ENCODE data around the gene AGBL1. TPM values are rescaled to one million over a fixed set of nuclear protein-coding genes. Genes with fewer than 3 reads are reported as not detected.

The AGBL1 gene
- polyA plus RNA-seq, 1 donor (not counting 4 experiments of a cell fraction or from before 2014, with no cell fraction given), result not detected

GRCh38 chr15:86063356-86064095 is 16.1 kb upstream of the AGBL1 start:
- Histone ChIP-seq H3K27ac (ENCODE audit: control insufficient read depth, insufficient read depth, low read length) (no peak overlapping the region), H3K4me3 (ENCODE audit: control insufficient read depth in 2 of 3, extremely low read depth in 1 of 3, insufficient read depth in 2 of 3, low read depth in 1 of 3, low read length in 3 of 3) (no peak overlapping the region), H3K27me3 (ENCODE audit: control insufficient read depth, extremely low read depth, insufficient read depth, low read length) (no peaks in the 10 kb centered on the region), H3K9ac (ENCODE audit: control insufficient read depth, extremely low read depth, insufficient read depth, low read length) (no peak overlapping the region), H4K20me1 (ENCODE audit: control insufficient read depth, extremely low read depth, insufficient read depth, low read length) (no peaks in the 10 kb centered on the region), H3K9me3 (ENCODE audit: control insufficient read depth, low read depth, low read length) (peaks cover 4% of the 10 kb centered on the region), H3K9me1 (ENCODE audit: control insufficient read depth, extremely low read depth, insufficient read depth, low read length) (no peaks in the 10 kb centered on the region), H3K79me2 (ENCODE audit: control insufficient read depth, insufficient read depth, low read length) (no peaks in the 10 kb centered on the region), H2AFZ (ENCODE audit: control insufficient read depth, low read length) (no peak overlapping the region), H3K4me2 (ENCODE audit: control insufficient read depth, extremely low read depth, insufficient read depth, low read depth, low read length) (no peak overlapping the region), H3K4me1 (ENCODE audit: control insufficient read depth, extremely low read depth, insufficient read depth, low read length) (no peaks in the 10 kb centered on the region), H3K36me3 (ENCODE audit: control insufficient read depth in 2 of 2, extremely low read depth in 1 of 2, insufficient read depth in 2 of 2, low read length in 2 of 2) (no peaks in the 10 kb centered on the region)
- TF ChIP-seq EZH2 (IDR thresholded peaks at IDR 0.05; ENCODE audit: low read length) (no peak), CTCF (optimal IDR thresholded peaks at IDR 0.05 in 1 of 3, IDR thresholded peaks at IDR 0.05 in 1 of 3, conservative IDR thresholded peaks at IDR 0.05 in 1 of 3; ENCODE audit: extremely low read depth in 1 of 3, insufficient read depth in 2 of 3, low read length in 3 of 3) (no peak)
- FAIRE-seq, result no peak
- dilution Hi-C loops (cut with MboI; ENCODE audit: extremely low pct_ligation_motif_present, low sequenced_read_pairs), result no loop called here
- no peak for DNase-seq (ENCODE audit: low read depth, low spot score)

DNA sequence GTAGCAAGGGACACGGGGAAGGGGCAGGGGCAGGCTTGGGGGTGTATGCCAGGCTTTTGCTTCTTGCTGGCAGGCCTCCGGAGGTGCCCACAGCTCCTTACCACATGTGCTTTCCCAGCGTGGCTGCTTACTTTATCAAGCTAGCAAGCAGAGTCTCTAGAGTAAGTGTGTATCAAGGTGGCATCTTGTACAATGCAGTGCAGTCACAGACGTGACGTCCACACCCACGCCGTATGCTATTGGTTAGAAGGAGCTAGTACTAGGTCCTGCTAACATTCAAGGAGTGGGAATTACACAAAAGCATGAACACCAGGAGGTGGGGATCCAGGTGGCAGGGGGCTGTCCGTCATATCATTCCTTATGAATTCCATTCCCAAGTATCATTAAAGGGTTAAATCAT is 15.3 kb upstream of the AGBL1 start:
- no peaks in the 10 kb centered on the region for H4K20me1 ChIP-seq (ENCODE audit: control insufficient read depth, extremely low read depth, insufficient read depth, low read length)
- H3K9ac ChIP-seq (ENCODE audit: control insufficient read depth, extremely low read depth, insufficient read depth, low read length), result no peak overlapping the region
- FAIRE-seq, result no peak
- no peaks in the 10 kb centered on the region for H3K4me1 ChIP-seq (ENCODE audit: control insufficient read depth, extremely low read depth, insufficient read depth, low read length)
- no peak overlapping the region for H3K4me2 ChIP-seq (ENCODE audit: control insufficient read depth, extremely low read depth, insufficient read depth, low read depth, low read length)
- DNase-seq (ENCODE audit: low read depth, low spot score), result no peak
- dilution Hi-C loops (cut with MboI; ENCODE audit: extremely low pct_ligation_motif_present, low sequenced_read_pairs), result no loop called here
- no peak overlapping the region for H2AFZ ChIP-seq (ENCODE audit: control insufficient read depth, low read length)
- H3K9me1 ChIP-seq (ENCODE audit: control insufficient read depth, extremely low read depth, insufficient read depth, low read length), result no peaks in the 10 kb centered on the region
- no peak overlapping the region for H3K4me3 ChIP-seq (ENCODE audit: control insufficient read depth in 2 of 3, extremely low read depth in 1 of 3, insufficient read depth in 2 of 3, low read depth in 1 of 3, low read length in 3 of 3)
- H3K9me3 ChIP-seq (ENCODE audit: control insufficient read depth, low read depth, low read length), result peaks cover 3% of the 10 kb centered on the region
- H3K27ac ChIP-seq (ENCODE audit: control insufficient read depth, insufficient read depth, low read length), result no peak overlapping the region
- TF ChIP-seq CTCF (optimal IDR thresholded peaks at IDR 0.05 in 1 of 3, IDR thresholded peaks at IDR 0.05 in 1 of 3, conservative IDR thresholded peaks at IDR 0.05 in 1 of 3; ENCODE audit: extremely low read depth in 1 of 3, insufficient read depth in 2 of 3, low read length in 3 of 3), result no peak
- TF ChIP-seq EZH2 (IDR thresholded peaks at IDR 0.05; ENCODE audit: low read length), result no peak
- H3K27me3 ChIP-seq (ENCODE audit: control insufficient read depth, extremely low read depth, insufficient read depth, low read length), result no peaks in the 10 kb centered on the region
- no peaks in the 10 kb centered on the region for H3K79me2 ChIP-seq (ENCODE audit: control insufficient read depth, insufficient read depth, low read length)
- H3K36me3 ChIP-seq (ENCODE audit: control insufficient read depth in 2 of 2, extremely low read depth in 1 of 2, insufficient read depth in 2 of 2, low read length in 2 of 2), result no peaks in the 10 kb centered on the region
